Ureter (tissue), 1 donor: ENCODE measurements around the gene RALA. TPM values are rescaled to one million over a fixed set of nuclear protein-coding genes. Genes with fewer than 3 reads are reported as not detected.
"Not testable (repeated sequence)": the region's sequence is repeated elsewhere in the genome, so short reads cannot be mapped to it uniquely, and the experiment has no call there.

ENCODE experiments used
- DNase-seq: peaks from one replicate; pipeline ENCODE4 v3.0.0-alpha.2; 2020; ENCODE audit warnings: low spot score
- total RNA-seq: library from RNA; stranded (reverse); gene quantifications from one replicate; pipeline ENCODE4 v1.2.4, GENCODE V29; 2023
- donor health status: DM: yes; HTN: yes; CAD: no.

Gene RALA
- total RNA-seq, 1 donor from 2014 or later: 20.0 TPM

DNA sequence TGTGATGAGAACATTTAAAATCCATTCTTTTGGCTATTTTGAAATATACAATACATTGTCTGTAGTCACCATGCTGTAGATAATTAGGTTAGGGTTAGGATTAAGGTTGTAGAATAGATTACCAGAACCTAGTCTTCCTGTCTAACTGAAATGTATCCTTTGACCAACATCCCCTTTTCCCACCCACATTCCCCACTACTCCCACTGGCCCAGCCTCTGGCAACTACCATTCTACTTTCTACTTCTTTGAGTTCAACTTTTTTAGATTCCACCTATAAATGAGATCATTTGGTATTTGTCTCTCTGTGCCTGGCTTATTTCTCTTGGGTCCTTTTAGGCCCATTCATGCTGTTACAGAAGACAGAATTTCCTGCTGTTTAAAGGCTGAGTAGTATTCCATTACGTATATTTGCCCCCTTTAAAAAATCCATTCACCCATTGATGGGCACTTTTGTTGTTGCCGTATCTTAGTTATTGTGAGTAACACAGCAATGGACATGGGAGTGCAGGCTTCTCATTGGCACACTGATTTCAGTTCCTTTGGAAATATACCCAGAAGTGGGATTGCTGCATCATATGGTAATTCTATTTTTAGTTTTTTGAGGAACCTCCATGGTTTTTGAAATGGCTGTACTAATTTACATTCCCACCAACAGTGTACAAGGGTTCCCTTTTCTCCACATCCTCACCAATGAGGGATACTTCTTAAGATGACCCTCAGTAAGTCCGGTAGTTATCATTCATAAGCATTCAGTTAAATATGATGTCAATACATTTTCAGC is 104.0 kb downstream of the RALA start:
- DNase-seq: no peak

- DNase-seq: peak; percentile 95
Observed at GRCh38 chr7:39732837-39733804, 109.7 kb downstream of the RALA start.

- DNase-seq: no peak
Observed at GRCh38 chr7:39733881-39734632, 110.7 kb downstream of the RALA start.

- no peak for DNase-seq
Observed at GRCh38 chr7:39734633-39735004, 111.2 kb downstream of the RALA start.

- DNase-seq: no peak
Observed at GRCh38 chr7:39735903-39736302, 112.5 kb downstream of the RALA start.

DNA sequence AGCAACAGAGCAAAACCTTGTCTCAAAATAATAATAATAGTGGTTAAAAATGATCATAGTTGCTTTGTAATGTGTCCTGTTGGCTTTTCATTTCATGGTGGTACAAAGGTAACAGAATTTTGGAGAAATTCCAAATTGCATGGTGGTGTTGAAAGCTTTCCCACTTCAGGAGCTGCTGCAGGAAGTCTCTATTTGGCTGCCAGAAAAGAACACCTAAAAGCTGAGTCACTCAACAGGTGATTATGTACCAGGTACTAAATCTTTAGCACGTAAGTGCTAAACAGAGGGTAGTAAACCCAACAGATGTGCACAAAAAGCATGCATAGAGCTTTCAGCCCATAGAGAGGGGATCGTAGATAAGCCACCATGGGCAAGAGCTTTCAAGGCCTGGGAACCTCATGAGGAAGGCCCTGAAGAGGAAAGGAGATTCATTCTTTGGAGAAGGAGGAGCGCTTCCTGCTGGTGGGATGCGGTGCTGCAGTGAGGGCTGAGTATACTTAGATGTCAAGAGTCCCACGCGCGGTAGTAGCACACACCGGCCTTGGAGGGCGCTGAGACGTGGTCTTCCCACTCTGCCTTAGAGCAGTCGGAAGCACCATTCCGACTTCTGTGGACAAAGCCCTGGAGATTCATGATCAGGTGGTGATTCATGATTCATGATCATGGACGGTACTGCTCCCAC is 118.7 kb downstream of the RALA start:
- no peak for DNase-seq

GRCh38 chr7:39744620-39745019 is 121.2 kb downstream of the RALA start:
- DNase-seq: no peak

- no peak for DNase-seq
Observed at GRCh38 chr7:39745320-39745719, 121.9 kb downstream of the RALA start.

- DNase-seq: peak; percentile 71
Observed at GRCh38 chr7:39746103-39746819, 122.9 kb downstream of the RALA start.

- no peak for DNase-seq
Observed at GRCh38 chr7:39749177-39749576, 125.8 kb downstream of the RALA start.

GRCh38 chr7:39749717-39750116 is 126.3 kb downstream of the RALA start:
- DNase-seq: no peak

- DNase-seq: no peak
Observed at GRCh38 chr7:39750253-39751077, 127.1 kb downstream of the RALA start.

- not testable (repeated sequence) for DNase-seq
Observed at GRCh38 chr7:39753237-39753636, 129.9 kb downstream of the RALA start.

DNA sequence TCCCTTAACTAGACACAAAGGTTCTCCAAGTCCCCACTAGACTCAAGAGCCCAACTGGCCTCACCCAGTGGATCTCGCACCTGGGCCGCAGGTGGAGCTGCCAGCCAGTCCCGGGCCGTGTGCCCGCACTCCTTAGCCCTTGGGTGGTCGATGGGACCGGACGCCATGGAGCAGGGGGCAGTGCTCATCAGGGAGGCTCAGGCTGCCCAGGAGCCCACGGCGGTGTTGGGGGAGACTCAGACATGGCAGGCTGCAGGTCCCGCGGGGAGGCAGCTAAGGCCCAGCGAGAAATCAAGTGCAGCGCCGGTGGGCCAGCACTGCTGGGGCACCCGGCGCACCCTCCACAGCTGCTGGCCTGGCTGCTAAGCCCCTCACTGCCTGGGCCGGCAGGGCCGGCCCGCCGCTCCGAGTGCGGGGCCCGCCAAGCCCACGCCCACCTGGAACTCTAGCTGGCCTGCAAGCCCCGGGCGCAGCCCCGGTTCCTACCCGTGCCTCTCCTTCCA is 130.5 kb downstream of the RALA start:
- DNase-seq: no peak

- DNase-seq: no peak
Observed at GRCh38 chr7:39754326-39755120, 131.2 kb downstream of the RALA start.

DNA sequence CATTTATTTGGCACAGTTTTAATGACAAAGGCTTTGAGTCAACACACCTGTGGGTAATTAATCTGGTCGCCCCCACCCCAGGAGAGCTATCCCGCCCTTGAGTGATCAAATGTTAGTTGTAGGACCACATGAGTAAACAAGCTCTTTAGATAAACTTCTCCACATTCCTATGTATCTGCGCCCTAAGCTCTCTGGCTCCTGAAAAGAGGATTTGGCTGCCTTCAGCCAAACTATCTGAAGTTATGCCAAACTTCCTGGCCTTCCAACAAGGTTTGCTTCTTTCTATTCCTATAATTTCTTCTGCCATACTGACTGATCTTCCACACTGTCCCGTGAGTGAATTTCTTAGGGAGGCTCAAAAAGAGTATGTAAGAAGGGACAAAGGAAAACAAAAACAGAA is 134.2 kb downstream of the RALA start:
- no peak for DNase-seq
